ENCODE data around the gene KIFAP3.
"Not testable (repeated sequence)": the region's sequence is repeated elsewhere in the genome, so short reads cannot be mapped to it uniquely, and the experiment has no call there.

Gene KIFAP3

GRCh38 chr1:169884634-169885033, 189.9 kb downstream of the KIFAP3 start:
- no peak for DNase-seq

- DNase-seq: no peak
These were observed 192.4 kb downstream of the KIFAP3 start for GRCh38 chr1:169882039-169882511.

GRCh38 chr1:169879034-169879840, 195.3 kb downstream of the KIFAP3 start:
- peak; percentile 36 for DNase-seq

- no peak for DNase-seq
These were observed 196.0 kb downstream of the KIFAP3 start for GRCh38 chr1:169878498-169878897.

- peak; percentile 82 for DNase-seq
These were observed 196.5 kb downstream of the KIFAP3 start for GRCh38 chr1:169877800-169878491.

- peak; percentile 89 for DNase-seq
These were observed 200.3 kb downstream of the KIFAP3 start for GRCh38 chr1:169874229-169874628.

- DNase-seq: peak; percentile 49
These were observed 200.8 kb downstream of the KIFAP3 start for GRCh38 chr1:169873582-169874199.

- peak; percentile 75 for DNase-seq
These were observed 201.6 kb downstream of the KIFAP3 start for GRCh38 chr1:169872906-169873305.

- DNase-seq: not testable (repeated sequence)
These were observed 202.5 kb downstream of the KIFAP3 start for GRCh38 chr1:169871988-169872387.

All from fibroblast of upper back skin (primary cell).